ENCODE results near the gene LAMA2.
"Not testable (repeated sequence)": the region's sequence is repeated elsewhere in the genome, so short reads cannot be mapped to it uniquely, and the experiment has no call there.

GRCh38 chr6:129172279-129172995 lies 289.5 kb downstream of the LAMA2 start:
- TF ChIP-seq, protein P1, sequence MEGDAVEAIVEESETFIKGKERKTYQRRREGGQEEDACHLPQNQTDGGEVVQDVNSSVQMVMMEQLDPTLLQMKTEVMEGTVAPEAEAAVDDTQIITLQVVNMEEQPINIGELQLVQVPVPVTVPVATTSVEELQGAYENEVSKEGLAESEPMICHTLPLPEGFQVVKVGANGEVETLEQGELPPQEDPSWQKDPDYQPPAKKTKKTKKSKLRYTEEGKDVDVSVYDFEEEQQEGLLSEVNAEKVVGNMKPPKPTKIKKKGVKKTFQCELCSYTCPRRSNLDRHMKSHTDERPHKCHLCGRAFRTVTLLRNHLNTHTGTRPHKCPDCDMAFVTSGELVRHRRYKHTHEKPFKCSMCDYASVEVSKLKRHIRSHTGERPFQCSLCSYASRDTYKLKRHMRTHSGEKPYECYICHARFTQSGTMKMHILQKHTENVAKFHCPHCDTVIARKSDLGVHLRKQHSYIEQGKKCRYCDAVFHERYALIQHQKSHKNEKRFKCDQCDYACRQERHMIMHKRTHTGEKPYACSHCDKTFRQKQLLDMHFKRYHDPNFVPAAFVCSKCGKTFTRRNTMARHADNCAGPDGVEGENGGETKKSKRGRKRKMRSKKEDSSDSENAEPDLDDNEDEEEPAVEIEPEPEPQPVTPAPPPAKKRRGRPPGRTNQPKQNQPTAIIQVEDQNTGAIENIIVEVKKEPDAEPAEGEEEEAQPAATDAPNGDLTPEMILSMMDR (IDR thresholded peaks at IDR 0.05; ENCODE audit: extremely low read depth in 1 of 2, insufficient read depth in 1 of 2, low read depth in 1 of 2, low read length in 2 of 2): not testable (repeated sequence)
- not testable (repeated sequence) for TF ChIP-seq POLR2AphosphoS5 (IDR thresholded peaks at IDR 0.05; ENCODE audit: insufficient read depth, low read depth, low read length); POLR2A (IDR thresholded peaks at IDR 0.05; ENCODE audit: low read depth, low read length); EZH2 (IDR thresholded peaks at IDR 0.05; ENCODE audit: borderline replicate concordance, low read depth, low read length, severe bottlenecking)

Measured in endothelial cell of umbilical vein (primary cell).